Measurements from ENCODE around the gene CA9. TPM values are rescaled to one million over a fixed set of nuclear protein-coding genes. Genes with fewer than 3 reads are reported as not detected.

CA9 gene
- total RNA-seq, 1 donor from 2014 or later, result 0.98 TPM

DNA sequence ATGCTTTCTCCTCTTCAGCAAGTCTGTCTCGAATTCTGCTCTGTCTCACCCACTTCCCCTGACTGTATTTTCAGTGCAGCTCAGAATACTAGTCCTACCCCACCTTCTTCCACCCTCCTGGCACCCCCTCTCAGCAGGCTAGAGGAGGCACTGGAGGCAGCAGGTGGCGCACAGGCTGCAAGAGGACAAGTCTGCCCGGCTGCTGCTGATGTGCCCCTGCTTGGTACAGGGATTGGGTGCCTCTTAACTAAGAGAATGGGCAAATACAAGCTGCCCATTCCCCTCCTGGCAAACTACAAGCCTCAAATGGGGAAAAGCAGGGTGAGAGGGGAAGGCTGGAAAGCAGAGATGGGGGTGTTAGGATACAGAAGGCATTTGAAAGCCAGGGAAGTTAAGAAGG, 53.2 kb downstream of the CA9 start:
- Histone ChIP-seq H3K9me3 (no peaks in the 10 kb centered on the region), H3K27ac (peak overlapping the region; percentile 75), H3K27me3 (no peaks in the 10 kb centered on the region), H3K36me3 (peaks cover 3 to 40% of the 10 kb centered on the region in 2 donors), H3K4me3 (peak overlapping the region; percentile 84 to 92), H3K4me1 (peaks cover 57% of the 10 kb centered on the region)
- intact Hi-C loops (cut with DNase I), result loop anchor here (5.0 kb wide), 1 partner anchor 35 kb away; no protein-coding TSS in a partner anchor
- DNase-seq (ENCODE audit: extremely low spot score in 2 of 2), result no peak
- TF ChIP-seq, protein P1, sequence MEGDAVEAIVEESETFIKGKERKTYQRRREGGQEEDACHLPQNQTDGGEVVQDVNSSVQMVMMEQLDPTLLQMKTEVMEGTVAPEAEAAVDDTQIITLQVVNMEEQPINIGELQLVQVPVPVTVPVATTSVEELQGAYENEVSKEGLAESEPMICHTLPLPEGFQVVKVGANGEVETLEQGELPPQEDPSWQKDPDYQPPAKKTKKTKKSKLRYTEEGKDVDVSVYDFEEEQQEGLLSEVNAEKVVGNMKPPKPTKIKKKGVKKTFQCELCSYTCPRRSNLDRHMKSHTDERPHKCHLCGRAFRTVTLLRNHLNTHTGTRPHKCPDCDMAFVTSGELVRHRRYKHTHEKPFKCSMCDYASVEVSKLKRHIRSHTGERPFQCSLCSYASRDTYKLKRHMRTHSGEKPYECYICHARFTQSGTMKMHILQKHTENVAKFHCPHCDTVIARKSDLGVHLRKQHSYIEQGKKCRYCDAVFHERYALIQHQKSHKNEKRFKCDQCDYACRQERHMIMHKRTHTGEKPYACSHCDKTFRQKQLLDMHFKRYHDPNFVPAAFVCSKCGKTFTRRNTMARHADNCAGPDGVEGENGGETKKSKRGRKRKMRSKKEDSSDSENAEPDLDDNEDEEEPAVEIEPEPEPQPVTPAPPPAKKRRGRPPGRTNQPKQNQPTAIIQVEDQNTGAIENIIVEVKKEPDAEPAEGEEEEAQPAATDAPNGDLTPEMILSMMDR (IDR thresholded peaks at IDR 0.05), result no peak
- TF ChIP-seq POLR2AphosphoS5 (IDR thresholded peaks at IDR 0.05; ENCODE audit: insufficient read depth in 1 of 2, low read depth in 1 of 2) (no peak), POLR2A (IDR thresholded peaks at IDR 0.05) (no peak)

DNA sequence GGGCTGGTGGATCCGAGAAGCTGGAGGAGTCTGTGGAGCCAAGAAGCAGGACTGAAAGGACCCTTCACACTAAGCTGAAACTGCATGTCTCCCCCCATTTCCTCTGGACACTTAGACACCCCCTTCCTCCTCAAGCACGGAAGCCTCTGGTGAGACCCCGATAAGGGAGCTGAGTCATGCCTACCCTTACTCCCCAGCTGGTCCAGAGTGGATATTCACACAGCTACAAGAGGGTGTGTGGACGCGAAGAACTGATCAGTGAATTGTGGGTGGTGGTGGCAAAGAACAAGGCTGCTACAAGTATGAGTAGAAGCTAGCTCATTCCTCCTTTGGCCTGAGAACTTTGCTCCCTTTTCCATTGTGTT, 53.9 kb downstream of the CA9 start:
- no peaks in the 10 kb centered on the region for H3K27me3 ChIP-seq
- peak overlapping the region; percentile 84 to 92 for H3K4me3 ChIP-seq
- H3K36me3 ChIP-seq, result peaks cover 0 to 32% of the 10 kb centered on the region in 2 donors
- TF ChIP-seq POLR2AphosphoS5 (IDR thresholded peaks at IDR 0.05; ENCODE audit: insufficient read depth in 1 of 2, low read depth in 1 of 2) (no peak), POLR2A (IDR thresholded peaks at IDR 0.05) (no peak)
- TF ChIP-seq, protein P1 (IDR thresholded peaks at IDR 0.05), result no peak
- intact Hi-C loops (cut with DNase I), result loop anchor here (1.0 to 5.0 kb wide), 3 partner anchors 35 to 81 kb away; partner anchors contain the start of genes CCDC107 and RMRP
- H3K9me3 ChIP-seq, result no peaks in the 10 kb centered on the region
- H3K4me1 ChIP-seq, result peaks cover 57% of the 10 kb centered on the region
- DNase-seq (ENCODE audit: extremely low spot score in 2 of 2), result no peak
- H3K27ac ChIP-seq, result peak overlapping the region; percentile 75

DNA sequence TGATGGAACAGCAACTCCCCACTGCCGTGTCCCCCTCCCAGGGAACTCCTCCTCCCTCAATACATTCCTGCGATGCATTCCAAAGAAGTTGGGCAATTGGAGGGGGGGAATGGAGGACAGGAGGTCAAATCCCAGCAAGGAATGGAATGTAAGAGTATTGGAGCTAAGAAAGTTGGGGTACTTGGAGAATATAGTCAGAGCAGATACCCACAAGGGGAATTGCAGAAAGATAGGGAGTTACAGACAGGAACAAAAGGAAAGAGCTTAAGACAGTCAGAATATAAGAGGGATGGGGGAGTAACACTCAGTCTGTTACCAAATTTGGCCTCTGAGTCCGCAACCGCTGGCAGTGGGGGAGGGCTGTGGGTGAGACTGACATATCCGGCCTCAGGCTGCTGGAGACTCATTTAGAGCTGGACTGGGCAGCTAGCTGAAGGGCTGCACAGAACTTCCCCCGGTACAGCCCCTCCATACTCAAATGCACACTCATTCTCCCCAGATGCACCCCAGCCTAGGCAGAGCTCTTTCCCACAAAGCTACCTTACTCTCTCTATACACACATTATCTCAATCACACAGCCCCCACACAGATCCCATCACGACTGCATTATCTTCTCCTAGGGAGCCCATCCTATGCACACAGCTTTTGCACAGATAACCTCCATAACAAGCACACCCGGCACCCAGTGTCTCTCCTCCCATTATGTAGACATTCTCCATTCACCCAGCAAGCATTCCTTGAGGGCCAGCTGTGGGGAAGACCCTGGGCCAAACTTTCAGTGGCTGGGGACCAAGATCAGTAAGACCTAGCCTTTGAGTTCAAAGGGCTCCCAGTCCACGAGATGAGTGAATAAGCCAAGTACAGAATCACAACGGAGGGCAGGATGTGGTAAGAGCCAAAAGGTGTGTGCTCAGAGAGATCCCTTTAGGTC, 54.6 kb downstream of the CA9 start:
- Histone ChIP-seq H3K27ac (peak overlapping the region; percentile 89), H3K36me3 (peaks cover 0 to 26% of the 10 kb centered on the region in 2 donors), H3K4me3 (peak overlapping the region; percentile 84 to 92), H3K27me3 (no peaks in the 10 kb centered on the region), H3K4me1 (peaks cover 63% of the 10 kb centered on the region), H3K9me3 (no peaks in the 10 kb centered on the region)
- DNase-seq (ENCODE audit: extremely low spot score in 2 of 2), result peak in 1 of 2 donors; percentile 93
- TF ChIP-seq POLR2A (IDR thresholded peaks at IDR 0.05), result peak in 1 of 2 donors; percentile 35
- TF ChIP-seq, protein P1 (IDR thresholded peaks at IDR 0.05), result no peak
- TF ChIP-seq POLR2AphosphoS5 (IDR thresholded peaks at IDR 0.05; ENCODE audit: insufficient read depth in 1 of 2, low read depth in 1 of 2), result peak in 1 of 2 donors; percentile 82
- intact Hi-C loops (cut with DNase I), result loop anchor here (1.0 to 5.0 kb wide), 3 partner anchors 36 to 82 kb away; partner anchors contain the start of genes CCDC107 and RMRP

DNA sequence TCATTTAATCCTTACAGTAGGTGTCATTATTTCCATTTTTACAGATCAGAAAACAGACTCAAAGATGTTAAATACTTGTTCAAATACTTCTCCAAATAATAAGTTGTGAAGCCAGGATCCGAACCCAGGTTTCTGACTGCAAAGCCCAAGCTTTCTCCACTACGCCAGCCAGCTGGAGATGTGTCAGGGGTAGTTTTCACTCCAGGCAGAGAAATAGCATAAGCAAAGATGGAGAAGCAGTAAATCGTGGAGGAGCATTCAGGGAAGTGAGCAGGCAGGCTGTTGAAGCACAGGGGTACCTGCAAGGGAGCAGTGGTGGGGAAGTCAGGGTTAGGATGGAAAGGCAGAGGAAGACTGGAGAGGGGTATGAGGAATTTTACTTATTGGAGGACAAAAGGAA, 55.4 kb downstream of the CA9 start:
- H3K9me3 ChIP-seq, result no peaks in the 10 kb centered on the region
- peaks cover 0 to 18% of the 10 kb centered on the region in 2 donors for H3K36me3 ChIP-seq
- peak overlapping the region; percentile 89 for H3K27ac ChIP-seq
- TF ChIP-seq, protein P1 (IDR thresholded peaks at IDR 0.05), result no peak
- TF ChIP-seq POLR2AphosphoS5 (IDR thresholded peaks at IDR 0.05; ENCODE audit: insufficient read depth in 1 of 2, low read depth in 1 of 2), result no peak
- no peak for TF ChIP-seq POLR2A (IDR thresholded peaks at IDR 0.05)
- intact Hi-C loops (cut with DNase I), result loop anchor here (2.0 to 5.0 kb wide), 2 partner anchors 37 to 70 kb away; partner anchors contain the start of genes CCDC107 and RMRP
- H3K4me1 ChIP-seq, result peaks cover 71% of the 10 kb centered on the region
- no peaks in the 10 kb centered on the region for H3K27me3 ChIP-seq
- H3K4me3 ChIP-seq, result peak overlapping the region; percentile 84 to 92
- no peak for DNase-seq (ENCODE audit: extremely low spot score in 2 of 2)

All from vagina (tissue), 2 donors.